ENCODE measurements around the gene NLRC5.

Gene NLRC5

DNA sequence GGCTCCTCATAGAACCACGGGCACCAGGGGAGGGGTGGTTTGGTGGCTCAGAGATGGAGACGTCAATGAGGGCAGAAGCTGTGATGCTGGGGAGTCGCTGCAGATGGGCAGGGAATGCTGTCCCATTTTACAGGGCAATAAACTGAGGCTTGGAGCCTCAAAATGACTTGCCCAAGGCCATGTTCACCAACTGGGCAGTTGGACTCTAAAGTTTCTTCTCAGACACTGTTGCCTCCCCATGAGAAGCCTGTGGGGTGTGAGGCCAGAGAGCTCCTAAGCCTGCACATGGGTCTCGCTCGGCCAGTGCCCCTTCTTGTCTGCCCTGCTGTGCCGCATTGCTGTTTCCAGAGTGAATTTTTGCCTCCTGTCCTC, 141.6 kb downstream of the NLRC5 start:
- DNase-seq = no peak

DNA sequence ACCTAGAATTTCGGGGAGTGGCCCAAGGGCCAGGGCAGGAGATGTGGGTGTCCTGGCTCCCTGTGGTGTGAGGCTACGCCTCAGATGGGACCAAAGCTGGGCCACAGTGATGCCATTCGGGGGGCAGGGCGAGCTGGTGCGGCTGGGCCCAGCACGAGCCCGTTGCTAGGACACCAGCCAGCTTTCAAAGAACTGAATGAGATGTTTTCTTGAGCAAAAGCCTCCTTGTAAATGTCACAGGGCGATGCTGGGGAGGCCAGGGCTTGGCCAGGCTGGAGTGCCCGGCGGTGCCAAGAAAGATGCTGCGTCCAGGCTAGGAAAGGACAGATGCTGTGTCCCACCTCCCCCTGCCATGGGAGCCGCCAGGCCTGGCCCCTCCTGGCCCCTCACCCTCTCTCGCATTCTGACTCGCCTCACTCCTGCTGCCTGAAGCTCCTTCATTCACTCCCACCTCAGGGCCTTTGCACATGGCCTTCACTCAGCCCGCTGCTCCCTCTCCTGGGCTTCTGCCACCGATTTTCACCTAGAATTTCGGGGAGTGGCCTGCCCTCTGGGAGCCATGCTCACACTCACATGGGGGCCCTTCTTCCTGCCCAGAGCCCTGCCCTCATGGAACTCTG, 142.1 kb downstream of the NLRC5 start:
- DNase-seq = no peak

DNA sequence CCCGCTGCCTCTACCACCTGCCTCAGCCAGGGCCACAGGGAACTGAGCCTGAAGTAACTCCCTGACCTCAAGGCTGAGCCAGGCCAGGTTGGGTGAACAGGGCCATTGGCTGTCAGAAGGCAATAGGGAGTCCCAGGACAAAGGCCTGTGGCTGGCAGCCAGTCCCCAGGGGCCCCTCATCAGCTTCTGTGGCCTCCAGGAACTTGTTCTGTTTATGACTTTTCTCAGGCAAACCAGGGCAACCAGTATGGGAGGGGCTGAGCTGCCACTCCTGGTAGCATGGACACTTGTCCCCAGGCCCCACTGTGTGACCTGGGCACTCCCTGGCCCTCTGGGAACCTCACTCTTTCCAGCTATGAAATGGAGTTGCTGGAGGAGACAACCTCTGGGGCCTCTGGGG, 143.1 kb downstream of the NLRC5 start:
- DNase-seq = no peak

DNA sequence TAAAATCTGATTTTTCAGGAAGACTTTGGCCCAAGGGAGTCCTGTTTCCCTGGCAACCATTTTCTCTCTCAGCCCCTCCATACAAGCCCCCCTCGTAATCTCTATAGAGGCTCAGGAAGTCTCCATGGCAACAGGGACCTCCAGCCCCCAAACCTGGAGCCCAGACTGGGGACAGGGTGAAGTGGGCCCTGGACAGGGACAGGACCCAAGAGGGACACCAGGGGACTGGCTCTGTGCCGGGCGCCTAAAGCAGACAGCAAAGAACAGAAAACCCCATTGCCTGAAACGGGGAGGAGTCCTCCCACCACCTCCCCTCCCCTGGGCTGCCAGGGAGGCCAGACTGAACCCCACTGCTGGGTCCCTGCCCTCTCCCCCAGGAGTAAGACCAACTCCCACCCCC, 143.7 kb downstream of the NLRC5 start:
- DNase-seq = no peak
